HEK293 (cell line): ENCODE results near the gene MAGI2.

ENCODE experiments used
- CTCF ChIA-PET: fragments of 350-600 bp; formaldehyde crosslinking; extraction: SDS; loops from one replicate; lab custom pipeline; 2021; ENCODE audit warnings: antibody characterized with exemption; lab: Yijun Ruan, JAX
- POLR2A ChIA-PET: fragments of 300-600 bp; formaldehyde crosslinking; extraction: SDS; loops from one replicate; lab custom pipeline; 2020; ENCODE audit warnings: antibody characterized with exemption, inconsistent platforms; lab: Yijun Ruan, JAX
- H3K27ac ChIP-seq: fragments of 200-500 bp; sonication (Bioruptor generic); 2 replicates; pipeline ENCODE4 v1.5.1; 2014; ENCODE audit warnings: low read depth, low read length, control low read depth, inconsistent platforms; ENCODE audit errors: extremely low read depth
- H3K36me3 ChIP-seq, 2 experiments: fragments of 200-500 bp in 1 of 2; sonication (Bioruptor generic) in 1 of 2; 1 replicate in 1 of 2; 2 replicates in 1 of 2; pipeline ENCODE4 v1.5.1; 2014 to 2017; ENCODE audit warnings: inconsistent platforms in 2 of 2, low read length in 2 of 2; ENCODE audit not compliant: control insufficient read depth in 2 of 2, insufficient read depth in 1 of 2
- H3K4me1 ChIP-seq: fragments of 200-500 bp; sonication (Bioruptor generic); 2 replicates; pipeline ENCODE4 v1.5.1; 2014; ENCODE audit warnings: mild to moderate bottlenecking, low read length, inconsistent platforms; ENCODE audit not compliant: control insufficient read depth, insufficient read depth
- H3K4me3 ChIP-seq: 2 replicates; pipeline ENCODE4 v1.5.1; 2011; ENCODE audit warnings: low read depth, mild to moderate bottlenecking, control low read depth, low read length, moderate library complexity
- H3K9me3 ChIP-seq: fragments of 200-500 bp; sonication (Bioruptor generic); 2 replicates; pipeline ENCODE4 v1.5.1; 2014; ENCODE audit warnings: low read depth, low read length, inconsistent platforms; ENCODE audit not compliant: control insufficient read depth, insufficient read depth
- ELK4 ChIP-seq: IDR thresholded peaks from 2 replicates; pipeline ENCODE4 v1.6.1; 2011; ENCODE audit warnings: mild to moderate bottlenecking, low read depth, low read length, borderline replicate concordance
- KLF8 ChIP-seq: fragments of 450-650 bp; formaldehyde crosslinking; IDR thresholded peaks from 2 replicates; pipeline ENCODE4 v1.5.1; 2016; ENCODE audit warnings: missing biosample characterization, missing genetic modification characterization
- PATZ1 ChIP-seq: fragments of 450-650 bp; formaldehyde crosslinking; IDR thresholded peaks from 2 replicates; pipeline ENCODE4 v1.5.1; 2016; ENCODE audit warnings: missing biosample characterization, missing genetic modification characterization
- PRDM1 ChIP-seq: fragments of 450-650 bp; formaldehyde crosslinking; IDR thresholded peaks from 2 replicates; pipeline ENCODE4; 2016; ENCODE audit warnings: missing biosample characterization, missing genetic modification characterization
- PRDM10 ChIP-seq: fragments of 450-650 bp; formaldehyde crosslinking; IDR thresholded peaks from 2 replicates; pipeline ENCODE4 v1.5.1; 2016; ENCODE audit warnings: missing biosample characterization, missing genetic modification characterization
- SCRT1 ChIP-seq: fragments of 450-650 bp; formaldehyde crosslinking; IDR thresholded peaks from 2 replicates; pipeline ENCODE4 v1.5.1; 2016; ENCODE audit warnings: missing biosample characterization, missing genetic modification characterization, borderline replicate concordance
- SETDB1 ChIP-seq: IDR thresholded peaks from one replicate; pipeline ENCODE4 v1.6.1; 2017; ENCODE audit warnings: mild to moderate bottlenecking, low read length, moderate library complexity, mixed read lengths; ENCODE audit not compliant: insufficient read length
- ZBTB11 ChIP-seq: fragments of 450-650 bp; formaldehyde crosslinking; conservative IDR thresholded peaks from 2 replicates; pipeline ENCODE4 v1.5.1; 2016; ENCODE audit warnings: low read depth, missing biosample characterization, missing genetic modification characterization
- ZBTB17 ChIP-seq: fragments of 450-650 bp; formaldehyde crosslinking; IDR thresholded peaks from 2 replicates; pipeline ENCODE4 v1.5.1; 2016; ENCODE audit warnings: missing biosample characterization, missing genetic modification characterization
- ZIC2 ChIP-seq: fragments of 450-650 bp; formaldehyde crosslinking; IDR thresholded peaks from 2 replicates; pipeline ENCODE4 v1.5.1; 2016; ENCODE audit warnings: missing biosample characterization, missing genetic modification characterization
- ZNF10 ChIP-seq: fragments of 450-650 bp; formaldehyde crosslinking; IDR thresholded peaks from 2 replicates; pipeline ENCODE4 v1.5.1; 2017; ENCODE audit warnings: missing biosample characterization, missing genetic modification characterization
- ZNF148 ChIP-seq: fragments of 450-650 bp; formaldehyde crosslinking; IDR thresholded peaks from 2 replicates; pipeline ENCODE4 v1.5.0; 2017; ENCODE audit warnings: missing biosample characterization, missing genetic modification characterization, borderline replicate concordance
- ZNF175 ChIP-seq: fragments of 450-650 bp; formaldehyde crosslinking; IDR thresholded peaks from 2 replicates; pipeline ENCODE4 v1.5.1; 2016; ENCODE audit warnings: missing biosample characterization, missing genetic modification characterization
- ZNF221 ChIP-seq: fragments of 450-650 bp; formaldehyde crosslinking; IDR thresholded peaks from 2 replicates; pipeline ENCODE4 v1.5.1; 2017; ENCODE audit warnings: missing biosample characterization, missing genetic modification characterization, borderline replicate concordance
- ZNF302 ChIP-seq: fragments of 450-650 bp; formaldehyde crosslinking; IDR thresholded peaks from 2 replicates; pipeline ENCODE4 v1.5.1; 2016; ENCODE audit warnings: missing biosample characterization, missing genetic modification characterization, low read depth
- ZNF311 ChIP-seq: fragments of 450-650 bp; formaldehyde crosslinking; IDR thresholded peaks from 2 replicates; pipeline ENCODE4 v1.5.1; 2017; ENCODE audit warnings: missing biosample characterization, missing genetic modification characterization, borderline replicate concordance
- ZNF366 ChIP-seq: fragments of 450-650 bp; formaldehyde crosslinking; conservative IDR thresholded peaks from 2 replicates; pipeline ENCODE4 v1.5.1; 2016; ENCODE audit warnings: missing biosample characterization, missing genetic modification characterization
- ZNF530 ChIP-seq: fragments of 450-650 bp; formaldehyde crosslinking; IDR thresholded peaks from 2 replicates; pipeline ENCODE4 v1.5.1; 2016; ENCODE audit warnings: low read depth, missing biosample characterization, missing genetic modification characterization
- ZNF544 ChIP-seq: fragments of 450-650 bp; formaldehyde crosslinking; IDR thresholded peaks from 2 replicates; pipeline ENCODE4 v1.5.0; 2017; ENCODE audit warnings: missing biosample characterization, missing genetic modification characterization
- ZNF645 ChIP-seq: fragments of 450-650 bp; formaldehyde crosslinking; IDR thresholded peaks from 2 replicates; pipeline ENCODE4; 2016; ENCODE audit warnings: missing biosample characterization, missing genetic modification characterization
- ZNF791 ChIP-seq: fragments of 450-650 bp; formaldehyde crosslinking; IDR thresholded peaks from 2 replicates; pipeline ENCODE4 v1.5.1; 2016; ENCODE audit warnings: missing biosample characterization, missing genetic modification characterization
- ZNF843 ChIP-seq: fragments of 450-650 bp; formaldehyde crosslinking; IDR thresholded peaks from 2 replicates; pipeline ENCODE4 v1.5.1; 2016; ENCODE audit warnings: missing biosample characterization, missing genetic modification characterization

The MAGI2 gene

GRCh38 chr7:78594156-78594555 lies 859.3 kb downstream of the MAGI2 start (continued):
- TF ChIP-seq ZNF148 (tag by site-specific recombination): no peak
- TF ChIP-seq ZNF221: no peak
- TF ChIP-seq ZBTB17 (tag by site-specific recombination): no peak
- TF ChIP-seq ZNF530 (tag by site-specific recombination): no peak
- no peak for TF ChIP-seq PRDM1 (tag by site-specific recombination)

GRCh38 chr7:78588393-78588792 lies 865.1 kb downstream of the MAGI2 start:
- Histone ChIP-seq H3K27ac (no peak overlapping the region), H3K9me3 (no peaks in the 10 kb centered on the region), H3K4me3 (no peak overlapping the region), H3K4me1 (no peaks in the 10 kb centered on the region), H3K36me3 (no peaks in the 10 kb centered on the region)
- ChIA-PET POLR2A (no interaction called here), CTCF (interaction anchor here (0.6 to 1.8 kb wide), 4 partner anchors 13 to 694 kb away, joined by 3 to 5 read pairs (median 3); no protein-coding TSS in a partner anchor)
- TF ChIP-seq ZBTB11 (no peak), ZNF843 (tag by site-specific recombination) (no peak), SETDB1 (no peak), SCRT1 (tag by site-specific recombination) (no peak), ZIC2 (tag by site-specific recombination) (no peak), ZNF311 (tag by site-specific recombination) (no peak), ZNF544 (tag by site-specific recombination) (no peak), ZNF302 (tag by site-specific recombination) (no peak), ZNF366 (tag by site-specific recombination) (no peak), PATZ1 (tag by site-specific recombination) (no peak), ZNF645 (tag by site-specific recombination) (no peak), ZNF791 (tag by site-specific recombination) (no peak), PRDM10 (tag by site-specific recombination) (no peak), ZNF10 (tag by site-specific recombination) (no peak), ELK4 (no peak), ZNF175 (tag by site-specific recombination) (no peak), KLF8 (tag by site-specific recombination) (no peak)
